ENCODE measurements around the gene RETREG1. TPM values are rescaled to one million over a fixed set of nuclear protein-coding genes. Genes with fewer than 3 reads are reported as not detected.

RETREG1 gene
- total RNA-seq, 1 donor from 2014 or later = 11.6 TPM

- DNase-seq (ENCODE audit: extremely low spot score, unreplicated experiment) = no peak
- no peak overlapping the region for H3K4me3 Mint-ChIP-seq
- H3K9me3 Mint-ChIP-seq = no peaks in the 10 kb centered on the region
- no peak overlapping the region for H3K27ac Mint-ChIP-seq
- no peaks in the 10 kb centered on the region for H3K36me3 Mint-ChIP-seq
- no peaks in the 10 kb centered on the region for H3K4me1 Mint-ChIP-seq (ENCODE audit: unreplicated experiment)
- TF ChIP-seq CTCF (conservative IDR thresholded peaks at IDR 0.05) = no peak
- H3K27me3 Mint-ChIP-seq = peaks cover 8% of the 10 kb centered on the region
Measured at GRCh38 chr5:16625096-16625495, 8.3 kb upstream of the RETREG1 start.

- no peak overlapping the region for H3K27ac Mint-ChIP-seq
- H3K9me3 Mint-ChIP-seq = no peaks in the 10 kb centered on the region
- H3K36me3 Mint-ChIP-seq = no peaks in the 10 kb centered on the region
- peaks cover 12% of the 10 kb centered on the region for H3K4me1 Mint-ChIP-seq (ENCODE audit: unreplicated experiment)
- TF ChIP-seq CTCF (conservative IDR thresholded peaks at IDR 0.05) = no peak
- DNase-seq (ENCODE audit: extremely low spot score, unreplicated experiment) = no peak
- H3K27me3 Mint-ChIP-seq = peaks cover 22% of the 10 kb centered on the region
- no peak overlapping the region for H3K4me3 Mint-ChIP-seq
Measured at GRCh38 chr5:16619136-16619535, 2.3 kb upstream of the RETREG1 start.

GRCh38 chr5:16618138-16618897, 1.5 kb upstream of the RETREG1 start:
- H3K9me3 Mint-ChIP-seq = no peaks in the 10 kb centered on the region
- no peak for TF ChIP-seq CTCF (conservative IDR thresholded peaks at IDR 0.05)
- peaks cover 25% of the 10 kb centered on the region for H3K27me3 Mint-ChIP-seq
- H3K27ac Mint-ChIP-seq = no peak overlapping the region
- H3K4me1 Mint-ChIP-seq (ENCODE audit: unreplicated experiment) = peaks cover 12% of the 10 kb centered on the region
- DNase-seq (ENCODE audit: extremely low spot score, unreplicated experiment) = no peak
- no peak overlapping the region for H3K4me3 Mint-ChIP-seq
- no peaks in the 10 kb centered on the region for H3K36me3 Mint-ChIP-seq

GRCh38 chr5:16617274-16617968, 624 bp upstream of the RETREG1 start:
- Mint-ChIP-seq H3K36me3 (no peaks in the 10 kb centered on the region), H3K27me3 (peaks cover 28% of the 10 kb centered on the region), H3K4me3 (no peak overlapping the region), H3K9me3 (no peaks in the 10 kb centered on the region), H3K4me1 (ENCODE audit: unreplicated experiment) (peaks cover 12% of the 10 kb centered on the region), H3K27ac (no peak overlapping the region)
- TF ChIP-seq CTCF (conservative IDR thresholded peaks at IDR 0.05) = no peak
- DNase-seq (ENCODE audit: extremely low spot score, unreplicated experiment) = no peak

GRCh38 chr5:16615741-16616535, 859 bp downstream of the RETREG1 start:
- H3K9me3 Mint-ChIP-seq = no peaks in the 10 kb centered on the region
- H3K27ac Mint-ChIP-seq = peak overlapping the region; percentile 86
- peaks cover 12% of the 10 kb centered on the region for H3K4me1 Mint-ChIP-seq (ENCODE audit: unreplicated experiment)
- H3K27me3 Mint-ChIP-seq = peaks cover 27% of the 10 kb centered on the region
- no peak for TF ChIP-seq CTCF (conservative IDR thresholded peaks at IDR 0.05)
- DNase-seq (ENCODE audit: extremely low spot score, unreplicated experiment) = no peak
- H3K4me3 Mint-ChIP-seq = peak overlapping the region; percentile 94
- peaks cover 3% of the 10 kb centered on the region for H3K36me3 Mint-ChIP-seq
